CD4-positive, alpha-beta T cell treated with Interleukin-21 for 1 hour (primary cell): ENCODE measurements around the gene PPTC7.
"Not testable (repeated sequence)": the region's sequence is repeated elsewhere in the genome, so short reads cannot be mapped to it uniquely, and the experiment has no call there.

Source experiments
- DNase-seq: peaks from one replicate; pipeline ENCODE4 v3.0.0-alpha.2; 2020

The PPTC7 gene

GRCh38 chr12:110531741-110532333 lies 51.3 kb downstream of the PPTC7 start:
- DNase-seq: no peak

- no peak for DNase-seq
Observed at GRCh38 chr12:110530511-110530910, 52.6 kb downstream of the PPTC7 start.

GRCh38 chr12:110528277-110528839 lies 54.8 kb downstream of the PPTC7 start:
- DNase-seq: no peak

GRCh38 chr12:110520876-110521712 lies 62.0 kb downstream of the PPTC7 start:
- not testable (repeated sequence) for DNase-seq

GRCh38 chr12:110518014-110518413 lies 65.1 kb downstream of the PPTC7 start:
- DNase-seq: not testable (repeated sequence)

- no peak for DNase-seq
Observed at GRCh38 chr12:110516995-110517394, 66.1 kb downstream of the PPTC7 start.

- no peak for DNase-seq
Observed at GRCh38 chr12:110514363-110514762, 68.8 kb downstream of the PPTC7 start.

GRCh38 chr12:110513842-110514241 lies 69.3 kb downstream of the PPTC7 start:
- DNase-seq: no peak

GRCh38 chr12:110508071-110508586 lies 75.0 kb downstream of the PPTC7 start:
- DNase-seq: no peak

GRCh38 chr12:110505332-110505731 lies 77.8 kb downstream of the PPTC7 start:
- DNase-seq: no peak

- DNase-seq: no peak
Observed at GRCh38 chr12:110503432-110503831, 79.7 kb downstream of the PPTC7 start.

GRCh38 chr12:110501752-110502738 lies 81.1 kb downstream of the PPTC7 start, which contains the start of the genes RAD9B and VPS29:
Gene RAD9B (plus strand): TSS chr12:110502331. CDS start chr12:110502338, 7 bp downstream.
Gene VPS29 (minus strand): TSS chr12:110502111. CDS start chr12:110502051, 60 bp downstream.
- peak; percentile 99 for DNase-seq

- DNase-seq: no peak
Observed at GRCh38 chr12:110501399-110501751, 81.7 kb downstream of the PPTC7 start.

- DNase-seq: no peak
Observed at GRCh38 chr12:110498984-110499706, 84.0 kb downstream of the PPTC7 start.
